Amniotic epithelial cell (primary cell): Measurements from ENCODE around the gene RAB8B.
"Not testable (repeated sequence)": the region's sequence is repeated elsewhere in the genome, so short reads cannot be mapped to it uniquely, and the experiment has no call there.

Source experiments
- DNase-seq: peaks from one replicate; pipeline ENCODE4 v3.0.0-alpha.2; 2010; ENCODE audit warnings: low read depth

RAB8B gene

DNA sequence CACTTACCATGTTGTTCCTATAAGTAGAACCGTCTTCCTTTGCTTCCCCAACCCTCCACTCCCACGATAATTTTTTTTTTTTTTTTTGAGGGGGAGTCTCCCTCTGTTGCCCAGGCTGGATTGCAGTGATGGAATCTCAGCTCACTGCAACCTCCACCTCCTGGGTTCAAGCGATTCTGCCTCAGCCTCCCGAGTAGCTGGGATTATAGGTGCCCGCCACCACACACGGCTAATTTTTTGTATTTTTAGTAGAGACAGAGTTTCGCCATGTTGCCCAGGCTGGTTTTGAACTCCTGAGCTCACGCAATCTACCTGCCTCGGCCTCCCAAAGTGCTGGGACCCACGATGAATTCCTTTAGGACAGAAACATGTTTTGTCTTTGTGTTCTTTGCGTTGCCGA lies 19.4 kb downstream of the RAB8B start:
- DNase-seq, result not testable (repeated sequence)

GRCh38 chr15:63210151-63211091 lies 21.0 kb downstream of the RAB8B start:
- DNase-seq, result no peak

DNA sequence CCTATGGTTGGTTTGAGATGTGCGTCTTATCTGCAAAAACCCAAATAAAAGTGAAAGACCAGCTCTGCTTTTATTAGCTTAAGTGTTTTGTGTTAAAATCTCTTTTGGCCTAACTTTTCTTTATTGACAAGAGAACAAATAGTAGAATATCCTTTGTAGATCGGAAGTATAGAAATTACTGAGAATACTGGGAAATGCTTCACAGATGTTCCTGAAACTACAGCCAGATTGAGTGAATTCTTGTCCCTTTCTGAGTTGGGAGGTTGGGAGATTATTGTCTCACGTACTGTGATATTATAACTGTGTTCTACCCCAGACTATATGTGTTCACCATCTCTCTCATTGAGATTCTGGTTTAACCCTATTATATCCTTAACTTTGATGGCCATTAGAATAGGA lies 21.7 kb downstream of the RAB8B start:
- DNase-seq, result no peak

DNA sequence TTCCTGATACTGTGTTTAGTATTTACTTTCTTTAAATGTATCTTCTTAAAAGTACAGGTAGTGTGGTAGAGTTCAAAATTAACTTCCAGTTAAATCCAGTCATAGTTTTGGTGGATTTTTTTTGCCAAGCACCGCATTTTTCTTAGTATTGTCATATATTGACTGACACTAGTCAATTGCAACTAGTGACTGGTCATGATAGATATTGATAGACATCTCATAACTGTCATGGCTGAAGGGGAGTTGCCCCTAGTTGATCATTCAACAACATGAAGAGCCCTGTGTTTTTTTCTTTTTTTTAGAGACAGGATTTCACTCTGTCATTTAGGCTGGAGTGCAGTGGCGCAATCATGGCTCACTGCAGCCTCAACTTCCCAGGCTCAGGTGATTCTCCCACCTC lies 22.1 kb downstream of the RAB8B start:
- no peak for DNase-seq

DNA sequence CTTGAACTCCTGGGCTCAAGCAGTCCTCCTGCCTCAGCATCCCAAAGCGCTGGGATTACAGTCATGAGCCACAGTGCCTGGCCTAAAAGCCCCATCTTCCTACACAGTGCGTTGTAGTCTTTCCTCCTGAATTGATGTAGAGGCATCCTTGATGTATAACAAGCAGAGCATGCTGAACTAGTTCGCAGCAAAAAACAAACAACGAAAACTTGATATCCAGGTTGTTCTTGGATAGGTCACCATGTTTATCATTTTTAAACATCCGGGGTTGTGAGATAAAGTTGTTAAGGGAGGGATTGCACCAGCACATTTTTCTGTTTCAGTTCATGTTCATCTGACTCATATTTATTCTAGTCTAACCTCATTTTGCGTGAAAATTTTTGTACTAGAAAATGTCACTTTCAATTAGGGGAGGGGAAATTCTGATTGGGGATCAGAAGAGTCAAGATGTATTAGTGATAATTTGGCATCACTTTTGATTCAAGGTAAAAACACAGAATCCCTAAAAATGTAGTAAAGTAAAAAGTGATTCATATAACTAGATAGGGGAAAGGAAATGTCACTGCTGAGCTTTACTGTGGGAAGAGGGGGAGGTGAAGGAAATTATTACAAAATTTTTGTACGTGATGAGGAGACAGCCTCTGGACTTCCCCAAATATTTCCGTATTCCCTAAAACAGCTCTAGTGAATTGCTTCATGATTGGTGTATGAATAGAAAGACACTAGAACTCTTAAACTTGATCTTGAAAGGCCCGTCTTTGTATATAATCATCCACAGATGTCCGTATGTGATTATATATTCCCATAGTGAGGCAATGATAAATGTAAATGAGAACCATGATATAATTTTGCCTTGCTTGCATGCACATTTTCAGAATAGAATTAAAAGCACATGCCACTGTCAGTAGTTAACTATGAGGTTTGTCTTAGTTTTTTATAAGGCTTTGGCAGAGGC lies 22.9 kb downstream of the RAB8B start:
- peak; percentile 94 for DNase-seq

GRCh38 chr15:63218100-63218808 lies 28.8 kb downstream of the RAB8B start:
- peak; percentile 96 for DNase-seq

DNA sequence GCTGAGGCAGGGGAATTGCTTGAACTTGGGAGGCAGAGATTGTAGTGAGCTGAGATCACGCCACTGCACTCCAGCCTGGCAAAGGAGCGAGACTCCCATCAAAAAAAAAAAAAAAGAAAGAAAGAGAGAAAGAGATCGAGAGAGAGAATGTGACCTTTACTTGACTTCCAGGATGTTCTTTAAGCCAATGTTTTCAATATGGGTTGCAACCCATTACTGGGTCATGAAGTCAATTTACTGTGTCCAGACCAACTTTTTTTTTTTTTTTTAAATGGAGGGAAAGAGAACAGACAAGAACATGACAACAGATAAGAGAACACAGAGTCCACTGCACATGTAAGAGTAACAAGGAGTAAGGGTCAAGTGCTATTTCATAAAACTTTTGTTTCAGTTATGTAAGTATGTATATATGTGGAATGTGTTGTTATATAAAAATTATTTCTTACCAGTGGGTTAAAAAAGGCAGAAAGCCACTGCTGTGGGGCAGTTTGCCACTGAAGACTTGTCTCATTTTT lies 29.8 kb downstream of the RAB8B start:
- DNase-seq, result no peak

GRCh38 chr15:63221346-63221745 lies 31.9 kb downstream of the RAB8B start:
- DNase-seq, result no peak

GRCh38 chr15:63223463-63223862 lies 34.1 kb downstream of the RAB8B start:
- no peak for DNase-seq

DNA sequence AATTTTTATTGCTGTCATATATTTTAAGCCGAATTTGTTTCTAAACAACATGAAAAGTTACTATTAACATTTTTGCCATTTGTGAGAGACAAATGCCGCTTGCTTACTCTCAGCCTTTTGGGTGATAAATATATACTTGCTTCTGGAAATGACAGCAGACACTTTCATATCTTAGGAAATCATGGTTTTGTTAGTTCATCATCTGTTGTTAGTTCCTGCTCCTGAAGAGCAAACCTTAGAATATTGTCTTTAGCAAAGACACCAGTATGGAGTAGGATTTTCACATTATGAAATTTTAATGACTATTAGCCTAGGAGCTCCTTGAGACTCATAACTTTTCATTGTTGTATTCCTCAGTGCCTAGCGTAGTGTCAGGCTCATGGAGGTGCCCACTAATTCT lies 36.0 kb downstream of the RAB8B start:
- DNase-seq, result no peak

DNA sequence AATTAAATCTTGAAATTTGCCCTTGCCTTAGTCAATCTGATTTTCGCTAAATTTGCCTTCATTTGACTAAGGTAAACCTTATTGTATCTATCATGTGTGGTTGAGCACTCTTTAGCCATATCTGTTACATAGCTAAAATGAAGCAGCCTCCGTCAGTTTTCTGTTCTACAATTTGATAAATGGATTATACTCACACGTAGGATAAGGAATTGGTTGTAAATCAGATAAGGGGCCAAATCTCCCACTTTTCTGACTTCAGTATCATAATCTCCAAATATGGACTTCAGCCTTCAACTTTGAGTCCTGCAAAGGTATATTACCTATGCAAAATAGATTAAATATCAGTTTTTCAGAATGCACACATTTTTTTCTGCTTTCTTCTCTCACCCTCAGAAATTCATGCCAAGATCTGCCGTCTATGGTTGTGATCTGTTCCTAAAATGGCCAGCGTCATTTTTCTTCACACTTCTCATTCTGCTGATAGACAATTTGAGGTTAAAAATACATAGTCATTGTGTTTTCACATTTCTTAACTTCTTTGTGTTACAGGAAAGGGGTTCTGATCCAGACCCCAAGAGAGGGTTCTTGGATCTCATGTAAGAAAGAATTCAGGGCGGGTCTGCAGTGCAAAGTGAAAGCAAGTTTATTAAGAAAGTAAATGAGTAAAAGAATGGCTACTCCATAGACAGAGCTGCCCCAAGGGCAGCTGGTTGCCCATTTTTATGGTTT lies 36.9 kb downstream of the RAB8B start:
- no peak for DNase-seq

GRCh38 chr15:63226966-63227401 lies 37.6 kb downstream of the RAB8B start:
- no peak for DNase-seq

DNA sequence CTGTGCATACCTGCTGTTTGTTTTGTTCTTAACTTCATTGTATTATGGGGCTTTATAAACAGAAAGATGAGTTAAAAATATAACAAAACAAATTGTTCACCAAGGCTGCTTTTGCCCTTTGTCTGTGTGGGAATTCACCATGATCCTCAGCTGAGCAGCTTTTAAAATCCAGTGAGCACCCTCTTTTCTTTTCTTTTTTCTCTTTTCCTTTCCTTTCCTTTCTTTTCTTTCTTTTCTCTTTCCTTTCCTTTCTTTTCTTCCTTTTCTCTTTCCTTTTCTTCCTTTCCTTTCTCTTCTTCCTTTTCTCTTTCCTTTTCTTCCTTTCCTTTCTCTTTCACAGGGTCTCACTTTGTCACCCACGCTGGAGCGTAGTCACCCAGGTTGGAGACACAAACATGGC lies 38.3 kb downstream of the RAB8B start:
- no peak for DNase-seq

DNA sequence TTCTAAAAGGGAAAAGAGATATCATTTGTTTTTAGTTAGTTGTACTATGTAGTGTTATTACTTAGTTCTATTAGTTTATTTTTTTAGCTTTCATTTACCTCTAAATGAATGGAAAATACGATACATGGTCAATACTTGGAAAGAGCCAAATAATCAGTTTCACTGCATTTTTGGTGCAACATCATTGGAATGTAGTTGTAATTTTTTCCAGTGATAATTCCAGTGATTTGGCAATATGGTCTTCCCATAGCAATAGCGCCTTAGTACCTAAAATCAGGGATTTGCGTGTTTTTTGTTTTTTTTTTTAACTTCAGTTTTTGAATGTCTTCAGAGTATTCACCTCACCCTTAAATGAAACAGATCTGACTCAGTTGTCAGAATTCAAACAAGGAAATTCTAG lies 41.8 kb downstream of the RAB8B start:
- DNase-seq, result no peak

DNA sequence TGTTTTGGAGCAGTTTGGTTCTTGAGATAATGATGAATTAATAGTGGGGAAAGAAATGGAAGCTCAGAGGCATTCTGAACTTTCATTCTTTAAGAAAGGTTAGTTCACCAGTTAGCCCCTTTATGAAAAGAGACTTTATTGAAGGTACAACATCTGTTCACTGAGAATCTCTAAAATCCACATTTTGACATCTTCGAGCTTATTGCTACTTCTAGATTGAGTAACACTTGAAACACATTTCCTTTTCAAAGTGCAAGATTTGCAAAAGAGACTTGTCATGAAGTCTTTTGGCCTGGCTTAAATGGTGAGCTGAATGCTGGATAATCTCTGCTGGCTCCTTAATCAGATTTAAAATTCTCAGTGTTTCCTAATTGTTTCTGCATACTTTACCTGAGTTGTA lies 42.3 kb downstream of the RAB8B start:
- DNase-seq, result peak; percentile 34

GRCh38 chr15:63232405-63232804 lies 43.0 kb downstream of the RAB8B start:
- DNase-seq, result no peak

GRCh38 chr15:63232943-63233342 lies 43.5 kb downstream of the RAB8B start:
- DNase-seq, result peak; percentile 70

DNA sequence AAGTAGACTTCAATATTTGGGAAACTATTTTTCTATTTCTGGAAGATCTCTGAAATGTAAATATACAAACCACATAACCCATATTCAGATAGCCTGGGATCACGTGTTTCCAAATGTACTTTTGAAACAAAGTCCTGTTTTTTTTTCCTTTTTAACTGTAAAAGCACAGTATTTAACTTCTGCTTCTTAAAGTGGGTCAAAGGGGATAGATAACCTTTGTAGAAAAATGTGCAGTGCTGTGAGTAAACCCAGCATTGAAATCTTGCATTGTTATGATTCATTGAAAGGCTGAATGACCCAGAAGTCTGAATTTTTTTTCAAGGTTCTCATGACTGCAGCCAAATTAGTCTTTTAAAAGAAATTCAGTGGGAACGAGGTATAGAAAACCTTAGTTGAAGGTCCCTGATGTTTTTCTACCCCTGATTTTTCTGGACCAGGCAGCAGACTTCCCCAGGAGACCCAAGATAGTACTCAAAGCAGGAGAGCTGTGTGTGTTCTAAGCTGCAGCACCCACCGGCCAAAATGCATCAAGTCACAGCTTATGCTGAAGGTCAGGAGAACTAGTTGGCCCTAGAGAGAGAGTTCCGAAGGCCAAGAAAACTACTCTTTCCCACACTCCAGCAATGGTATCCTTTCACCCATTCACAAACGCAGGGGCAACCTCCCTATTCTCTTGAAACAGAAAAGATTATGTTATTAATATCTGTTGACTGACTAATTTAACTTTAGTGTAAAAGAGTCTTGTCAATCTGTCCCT lies 44.4 kb downstream of the RAB8B start:
- DNase-seq, result peak; percentile 96

GRCh38 chr15:63234451-63234870 lies 45.1 kb downstream of the RAB8B start:
- peak; percentile 67 for DNase-seq

DNA sequence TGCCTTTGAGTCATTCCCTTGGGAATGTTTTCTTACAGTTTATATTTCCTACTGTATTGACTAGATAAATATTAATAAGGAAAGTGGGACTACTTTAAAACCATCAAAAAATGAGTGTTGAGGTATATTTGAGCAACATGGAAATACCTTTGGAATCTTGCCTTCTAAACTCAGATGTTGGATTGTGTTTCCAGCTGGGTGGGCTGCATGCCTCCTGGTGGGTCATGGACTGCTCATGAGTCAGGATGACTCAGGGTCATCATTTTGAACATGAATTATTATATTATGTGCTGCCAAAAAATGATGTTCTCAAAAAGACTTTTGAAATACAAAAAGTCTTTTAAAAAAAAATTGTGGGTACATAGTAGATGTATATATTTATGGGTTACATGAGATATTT lies 46.9 kb downstream of the RAB8B start:
- peak; percentile 83 for DNase-seq
